Hematopoietic multipotent progenitor cell treated with erythropoietin and hydrocortisone succinate and interleukin-3 and kit ligand, for 6 days (in vitro differentiated cells): Measurements from ENCODE around the gene CRYBG2.
"Not testable (repeated sequence)": the region's sequence is repeated elsewhere in the genome, so short reads cannot be mapped to it uniquely, and the experiment has no call there.

Source experiments
- DNase-seq: peaks from one replicate; pipeline ENCODE4 v3.0.0-alpha.2; 2015

The CRYBG2 gene, protein sequence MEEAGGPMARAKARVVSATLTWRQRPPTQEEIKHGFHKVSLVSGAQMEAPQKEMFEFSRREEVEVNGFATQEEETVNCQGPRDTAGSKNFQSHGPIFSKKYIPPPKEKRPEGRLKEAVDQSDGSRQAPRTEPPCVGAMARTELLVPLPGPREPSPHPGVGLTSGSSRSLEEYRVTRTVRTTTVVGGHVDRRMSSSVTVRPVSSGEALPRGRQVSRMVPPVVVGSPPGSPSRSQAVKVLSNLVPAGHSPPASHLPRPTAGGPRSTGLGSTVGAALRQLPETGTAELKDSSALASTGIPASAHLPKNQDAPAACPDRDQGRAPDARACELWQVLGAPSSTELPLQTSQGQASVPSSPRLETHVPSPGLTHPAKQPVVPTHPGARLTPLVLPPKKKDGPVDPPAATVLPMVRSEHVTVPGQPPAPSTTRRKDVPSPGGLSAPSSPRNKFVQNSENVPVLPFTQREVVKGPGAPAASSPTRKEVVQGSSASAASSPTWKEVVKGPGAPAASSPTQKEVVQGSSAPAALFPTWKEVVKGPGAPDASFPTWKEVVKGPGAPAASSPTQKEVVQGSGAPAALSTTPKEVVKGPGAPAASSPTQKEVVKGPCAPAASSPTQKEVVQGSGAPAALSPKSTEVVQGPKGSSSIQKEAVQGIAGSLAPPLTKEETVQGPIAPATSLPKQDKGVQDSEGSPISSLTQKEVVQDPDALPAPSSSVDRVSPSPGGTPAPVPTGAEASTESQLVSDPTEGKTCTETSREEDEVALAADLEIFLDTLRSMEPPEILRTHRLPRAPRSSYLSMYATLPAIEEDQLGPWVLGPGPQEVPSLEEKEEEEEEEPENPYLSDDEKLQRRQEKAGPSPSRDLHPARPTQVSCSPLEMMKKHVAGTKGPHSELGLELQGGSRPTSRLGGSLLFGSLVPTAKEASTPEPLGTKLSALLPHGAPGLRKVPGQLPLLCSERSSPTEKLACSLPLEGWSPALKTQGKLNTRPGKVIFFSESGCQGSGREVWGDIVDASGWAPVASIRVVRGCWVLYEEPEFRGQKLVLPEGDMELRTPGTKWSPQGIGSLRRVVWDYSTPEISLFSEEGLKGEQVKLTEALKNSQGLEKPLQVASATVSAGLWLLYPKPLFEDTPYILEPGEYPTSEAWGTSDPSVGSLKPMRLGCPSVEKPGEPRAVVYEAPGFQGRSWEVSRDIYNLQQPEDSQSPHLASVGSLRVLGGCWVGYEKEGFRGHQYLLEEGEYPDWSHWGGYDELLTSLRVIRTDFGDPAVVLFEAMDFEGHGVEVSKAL (N-terminal part only)

GRCh38 chr1:26353976-26354820, at the start of gene CRYBG2:
Gene CRYBG2 (minus strand): TSS chr1:26354130. CDS start chr1:26346657, 7,473 bp downstream.
- DNase-seq: no peak

GRCh38 chr1:26403656-26404055, 49.7 kb upstream of the CRYBG2 start:
- DNase-seq: no peak

DNA sequence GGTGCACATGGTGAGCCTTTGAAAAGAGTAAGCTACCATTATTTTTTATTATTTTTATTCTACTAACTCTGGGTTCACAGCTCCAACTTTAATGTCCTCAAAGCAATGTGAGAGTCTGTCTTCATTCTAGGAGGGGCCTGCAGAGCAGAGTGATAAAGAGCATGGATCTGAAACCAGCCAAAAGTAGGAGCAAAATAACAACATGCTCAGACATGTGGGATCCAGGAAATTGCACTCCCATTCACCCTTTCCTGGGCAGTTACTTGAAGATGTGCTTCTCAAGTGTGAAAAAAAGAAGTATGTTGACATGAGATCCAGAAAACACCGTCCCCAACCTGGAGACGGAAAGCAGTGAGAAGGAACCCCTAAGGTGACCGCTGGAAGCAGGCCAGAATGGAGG, 48.0 kb upstream of the CRYBG2 start:
- DNase-seq: no peak

DNA sequence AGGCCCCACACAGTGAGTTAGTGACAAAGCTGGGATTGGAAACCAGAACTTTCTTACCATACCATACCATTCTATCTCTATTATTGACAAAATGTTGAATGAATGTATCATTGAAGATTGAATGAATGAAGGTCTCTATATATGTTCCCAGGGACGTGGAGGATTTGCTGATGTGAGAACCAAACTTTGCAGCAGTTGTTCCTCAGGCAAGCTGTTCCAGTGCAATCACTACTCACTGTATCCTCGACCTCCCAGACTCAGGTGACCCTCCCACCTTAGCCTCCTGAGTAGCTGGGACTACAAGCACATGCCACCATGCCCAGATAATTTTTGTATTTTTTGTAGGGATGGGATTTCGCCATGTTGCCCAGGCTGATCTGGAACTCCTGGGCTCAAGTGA, 45.1 kb upstream of the CRYBG2 start:
- DNase-seq: no peak

GRCh38 chr1:26395754-26396153, 41.8 kb upstream of the CRYBG2 start:
- DNase-seq: no peak

- DNase-seq: peak; percentile 87
Measured at GRCh38 chr1:26391450-26391849, 37.5 kb upstream of the CRYBG2 start.

- no peak for DNase-seq
Measured at GRCh38 chr1:26389604-26390247, 35.8 kb upstream of the CRYBG2 start.

- no peak for DNase-seq
Measured at GRCh38 chr1:26388791-26389445, 35.0 kb upstream of the CRYBG2 start.

GRCh38 chr1:26387447-26387846, 33.5 kb upstream of the CRYBG2 start:
- no peak for DNase-seq

GRCh38 chr1:26385063-26385462, 31.1 kb upstream of the CRYBG2 start:
- not testable (repeated sequence) for DNase-seq

- no peak for DNase-seq
Measured at GRCh38 chr1:26384076-26384475, 30.1 kb upstream of the CRYBG2 start.

- DNase-seq: no peak
Measured at GRCh38 chr1:26378879-26379251, 24.9 kb upstream of the CRYBG2 start.

- DNase-seq: peak; percentile 99
Measured at GRCh38 chr1:26378088-26378878, 24.4 kb upstream of the CRYBG2 start.

GRCh38 chr1:26376050-26376449, 22.1 kb upstream of the CRYBG2 start:
- no peak for DNase-seq

GRCh38 chr1:26375081-26375480, 21.2 kb upstream of the CRYBG2 start:
- no peak for DNase-seq

DNA sequence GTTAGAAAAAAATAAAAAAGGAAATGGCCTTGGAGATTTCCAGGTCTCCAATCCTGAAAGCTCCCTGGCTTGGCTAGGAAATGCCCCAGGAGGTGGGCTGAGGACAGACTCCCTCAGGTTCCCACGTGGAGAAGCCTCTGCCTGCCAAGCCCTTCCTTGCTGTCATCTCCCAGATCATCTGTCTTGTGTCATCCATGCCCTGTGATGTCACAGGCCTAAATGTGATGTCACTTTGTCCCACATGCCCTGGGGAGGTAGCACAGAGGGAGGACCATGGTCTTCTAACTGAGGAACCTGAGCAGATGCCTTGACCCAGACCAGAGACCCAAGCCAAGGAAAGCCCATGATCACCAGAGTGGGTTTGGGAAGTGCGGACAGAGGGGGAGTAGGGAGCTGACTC, 20.4 kb upstream of the CRYBG2 start:
- DNase-seq: not testable (repeated sequence)

DNA sequence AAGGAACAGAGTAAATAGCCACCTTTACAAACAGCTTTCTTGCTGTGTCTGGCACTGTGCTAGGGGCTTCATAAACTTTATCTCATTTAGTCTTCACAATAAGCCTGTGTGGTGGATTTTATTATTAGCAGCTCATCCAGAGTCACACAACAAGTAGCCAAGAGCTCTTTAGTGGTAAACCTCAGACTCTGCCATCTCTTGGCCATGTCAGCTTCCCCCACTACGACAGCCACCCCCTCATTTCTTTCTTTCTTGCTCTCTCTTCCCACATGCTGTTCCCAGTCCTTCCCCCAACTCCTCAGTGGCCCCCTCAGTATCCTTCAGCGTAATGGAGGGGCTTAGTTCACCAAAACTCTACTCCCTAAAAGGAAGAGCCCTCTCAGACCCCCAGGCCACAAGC, 19.9 kb upstream of the CRYBG2 start:
- no peak for DNase-seq

DNA sequence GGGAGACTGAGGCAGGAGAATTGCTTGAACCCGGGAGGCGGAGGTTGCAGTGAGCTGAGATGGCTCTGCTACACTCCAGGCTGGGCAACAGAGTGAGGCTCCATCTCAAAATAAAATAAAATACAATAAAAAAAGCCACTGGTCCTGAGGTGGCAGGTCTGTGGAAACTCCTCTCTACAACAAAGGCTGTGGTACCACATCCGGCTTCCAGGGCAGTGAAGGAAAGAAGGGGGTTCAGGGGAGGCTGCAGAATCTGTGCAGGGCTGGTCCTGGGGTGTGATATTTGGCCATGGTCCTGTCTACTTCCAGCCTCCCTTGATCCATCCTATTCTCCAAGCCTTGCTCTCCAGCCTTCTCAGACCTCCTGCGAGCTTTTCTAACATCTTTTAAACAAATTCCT, 19.4 kb upstream of the CRYBG2 start:
- DNase-seq: no peak

DNA sequence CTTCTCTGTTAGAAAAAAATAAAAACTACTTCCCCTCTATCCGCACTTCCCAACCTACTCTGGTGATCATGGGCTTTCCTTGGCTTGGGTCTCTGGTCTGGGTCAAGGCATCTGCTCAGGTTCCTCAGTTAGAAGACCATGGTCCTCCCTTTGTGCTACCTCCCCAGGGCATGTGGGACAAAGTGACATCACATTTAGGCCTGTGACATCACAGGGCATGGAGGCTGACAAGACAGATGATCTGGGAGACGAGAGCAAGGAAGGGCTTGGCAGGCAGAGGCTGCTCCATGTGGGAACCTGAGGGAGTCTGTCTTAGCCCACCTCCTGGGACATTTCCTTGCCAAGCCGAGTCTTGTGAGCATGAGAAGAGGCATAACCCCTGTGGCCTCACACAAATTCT, 18.7 kb upstream of the CRYBG2 start, which contains the start of gene ZNF683:
ZNF683 (minus strand) TSS at position 140 of the 400 bp plus-strand sequence. CDS start 4,179 bp downstream, outside the sequence.
- not testable (repeated sequence) for DNase-seq

DNA sequence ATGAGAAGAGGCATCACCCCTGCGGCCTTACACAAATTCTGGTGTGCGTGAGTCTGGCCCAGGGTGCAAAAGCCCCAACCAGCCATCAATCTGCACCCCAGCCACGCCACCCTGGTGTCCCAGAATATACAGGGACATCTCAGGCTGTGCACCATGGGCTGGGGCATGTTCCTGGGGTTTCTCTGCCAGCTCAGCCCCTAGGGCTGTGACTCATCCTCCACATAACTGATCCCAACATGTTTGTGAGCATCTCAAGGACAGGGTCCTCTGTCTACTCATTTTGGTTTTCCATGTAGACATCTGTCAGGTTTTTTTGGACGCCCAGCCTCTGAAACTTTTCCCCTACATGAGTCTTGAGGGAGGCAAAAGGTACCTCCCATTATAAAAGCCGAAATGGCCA, 18.1 kb upstream of the CRYBG2 start:
- no peak for DNase-seq
